Activated CD8-positive, alpha-beta T cell treated with anti-CD3 and anti-CD28 coated beads for 36 hours (primary cell): ENCODE measurements around the gene PCDHA3. TPM values are rescaled to one million over a fixed set of nuclear protein-coding genes. Genes with fewer than 3 reads are reported as not detected.

ENCODE experiments used
- ATAC-seq: fragments of 200-7000 bp; cut with Tn5 transposase; one replicate; pipeline ENCODE4 v1.10.0; 2021; ENCODE audit warnings: mild to moderate bottlenecking, moderate library complexity
- CTCF ChIA-PET: fragments of 350-600 bp; sonication (Branson Sonifier 250); formaldehyde crosslinking; loops from one replicate; lab custom pipeline; 2021; ENCODE audit warnings: antibody characterized with exemption; lab: Charles Lee
- POLR2A ChIA-PET: fragments of 350-600 bp; sonication (Branson Sonifier 250); formaldehyde crosslinking; loops from one replicate; lab custom pipeline; 2021; ENCODE audit warnings: antibody characterized with exemption; lab: Charles Lee
- DNase-seq: peaks from one replicate; pipeline ENCODE4 v3.0.0-alpha.2; 2020
- H3K27ac Mint-ChIP-seq: one replicate; pipeline ENCODE4 v1.8.0; 2021; ENCODE audit warnings: mild to moderate bottlenecking, mixed read lengths
- H3K27me3 Mint-ChIP-seq: one replicate; pipeline ENCODE4 v1.8.0; 2021; ENCODE audit warnings: mixed read lengths
- H3K36me3 Mint-ChIP-seq: one replicate; pipeline ENCODE4 v1.8.0; 2021; ENCODE audit warnings: low read depth, mixed read lengths
- H3K4me1 Mint-ChIP-seq: one replicate; pipeline ENCODE4 v1.8.0; 2021; ENCODE audit warnings: low read depth, mixed read lengths
- H3K4me3 Mint-ChIP-seq: one replicate; pipeline ENCODE4 v1.8.0; 2021; ENCODE audit warnings: mild to moderate bottlenecking, moderate library complexity, mixed read lengths
- H3K9me3 Mint-ChIP-seq: one replicate; pipeline ENCODE4 v1.8.0; 2021; ENCODE audit warnings: mixed read lengths
- intact Hi-C: fragments of 100-400 bp; cut with micrococcal nuclease; formaldehyde crosslinking; loops from one replicate; pipeline ENCODE4 v1.10.0; 2022
- total RNA-seq, 2 experiments: library from RNA; stranded (reverse); gene quantifications; one replicate each; pipeline ENCODE4 v1.2.3, GENCODE V29; 2021
- TF ChIP-seq, protein P1 (sequence below): fragments of 200-600 bp; IDR thresholded peaks from one replicate; pipeline ENCODE4 v1.8.0; 2022; ENCODE audit warnings: antibody characterized with exemption, mild to moderate bottlenecking

Gene PCDHA3
- total RNA-seq = not detected

- ChIA-PET POLR2A (no interaction called here), CTCF (interaction anchor here (1.1 to 1.2 kb wide), 2 partner anchors 8 to 15 kb away, joined by 3 read pairs; partner anchors contain the start of gene PCDHA1)
- Mint-ChIP-seq H3K36me3 (peaks cover 6% of the 10 kb centered on the region), H3K9me3 (peaks cover 21% of the 10 kb centered on the region), H3K27me3 (peaks cover 23% of the 10 kb centered on the region), H3K4me1 (no peaks in the 10 kb centered on the region), H3K4me3 (no peak within 1 kb of the TSS), H3K27ac (no peak within 1 kb of the TSS)
- TF ChIP-seq, protein P1, sequence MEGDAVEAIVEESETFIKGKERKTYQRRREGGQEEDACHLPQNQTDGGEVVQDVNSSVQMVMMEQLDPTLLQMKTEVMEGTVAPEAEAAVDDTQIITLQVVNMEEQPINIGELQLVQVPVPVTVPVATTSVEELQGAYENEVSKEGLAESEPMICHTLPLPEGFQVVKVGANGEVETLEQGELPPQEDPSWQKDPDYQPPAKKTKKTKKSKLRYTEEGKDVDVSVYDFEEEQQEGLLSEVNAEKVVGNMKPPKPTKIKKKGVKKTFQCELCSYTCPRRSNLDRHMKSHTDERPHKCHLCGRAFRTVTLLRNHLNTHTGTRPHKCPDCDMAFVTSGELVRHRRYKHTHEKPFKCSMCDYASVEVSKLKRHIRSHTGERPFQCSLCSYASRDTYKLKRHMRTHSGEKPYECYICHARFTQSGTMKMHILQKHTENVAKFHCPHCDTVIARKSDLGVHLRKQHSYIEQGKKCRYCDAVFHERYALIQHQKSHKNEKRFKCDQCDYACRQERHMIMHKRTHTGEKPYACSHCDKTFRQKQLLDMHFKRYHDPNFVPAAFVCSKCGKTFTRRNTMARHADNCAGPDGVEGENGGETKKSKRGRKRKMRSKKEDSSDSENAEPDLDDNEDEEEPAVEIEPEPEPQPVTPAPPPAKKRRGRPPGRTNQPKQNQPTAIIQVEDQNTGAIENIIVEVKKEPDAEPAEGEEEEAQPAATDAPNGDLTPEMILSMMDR = no peak
- DNase-seq = peak; percentile 9
- no peak for ATAC-seq
- intact Hi-C loops = no loop called here
Measured at GRCh38 chr5:140800816-140801493, at the start of gene PCDHA3. PCDHA3 (plus strand) TSS chr5:140801057.

GRCh38 chr5:140753561-140753960 lies 47.3 kb upstream of the PCDHA3 start:
- Mint-ChIP-seq H3K27ac (no peak overlapping the region), H3K4me3 (no peak overlapping the region), H3K4me1 (no peaks in the 10 kb centered on the region), H3K9me3 (peaks cover 58% of the 10 kb centered on the region), H3K27me3 (no peaks in the 10 kb centered on the region), H3K36me3 (peaks cover 10% of the 10 kb centered on the region)
- ATAC-seq (no peak), DNase-seq (no peak)
- POLR2A ChIA-PET = no interaction called here
- TF ChIP-seq, protein P1 = no peak
- intact Hi-C loops = no loop called here
- CTCF ChIA-PET = no interaction called here

DNA sequence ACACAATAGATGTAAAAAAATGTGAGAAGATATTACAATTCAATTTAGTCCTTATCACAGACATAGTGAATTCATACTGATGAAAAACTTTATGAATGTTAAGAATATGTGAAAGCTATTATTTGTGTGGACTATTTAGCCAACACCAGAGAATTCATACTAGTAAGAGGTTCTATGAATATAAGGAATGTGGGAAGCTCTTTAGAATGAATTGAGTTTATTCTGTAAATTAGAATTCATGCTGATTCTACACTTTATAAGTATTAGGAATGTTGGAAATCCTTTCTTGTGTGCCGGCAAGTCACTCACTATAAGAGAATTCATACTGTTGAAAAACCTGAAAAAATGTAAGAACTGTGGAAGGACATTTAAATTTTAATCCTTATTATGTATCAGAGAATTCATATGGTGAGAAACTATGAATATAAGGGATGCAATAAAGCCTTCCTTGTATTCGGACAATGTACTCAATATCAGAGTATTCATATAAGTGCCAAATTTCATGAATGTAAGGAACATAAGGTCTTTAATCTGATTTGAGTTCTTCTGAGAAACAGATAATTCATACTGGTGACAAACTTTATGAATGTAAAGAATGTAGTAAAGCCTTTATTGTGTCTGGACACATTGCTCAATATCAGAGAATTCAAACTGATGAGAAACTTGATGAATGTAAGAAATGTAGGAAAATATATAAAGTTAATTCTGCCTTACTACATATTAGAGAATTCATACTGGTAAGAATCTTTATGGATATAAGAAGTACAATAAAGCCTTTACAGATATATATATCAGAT lies 36.5 kb upstream of the PCDHA3 start:
- Mint-ChIP-seq H3K27me3 (no peaks in the 10 kb centered on the region), H3K4me1 (no peaks in the 10 kb centered on the region), H3K9me3 (peaks cover 55% of the 10 kb centered on the region), H3K4me3 (no peak overlapping the region), H3K36me3 (peaks cover 27% of the 10 kb centered on the region), H3K27ac (no peak overlapping the region)
- POLR2A ChIA-PET = no interaction called here
- ATAC-seq (no peak), DNase-seq (no peak)
- TF ChIP-seq, protein P1 = no peak
- intact Hi-C loops = no loop called here
- CTCF ChIA-PET = no interaction called here

DNA sequence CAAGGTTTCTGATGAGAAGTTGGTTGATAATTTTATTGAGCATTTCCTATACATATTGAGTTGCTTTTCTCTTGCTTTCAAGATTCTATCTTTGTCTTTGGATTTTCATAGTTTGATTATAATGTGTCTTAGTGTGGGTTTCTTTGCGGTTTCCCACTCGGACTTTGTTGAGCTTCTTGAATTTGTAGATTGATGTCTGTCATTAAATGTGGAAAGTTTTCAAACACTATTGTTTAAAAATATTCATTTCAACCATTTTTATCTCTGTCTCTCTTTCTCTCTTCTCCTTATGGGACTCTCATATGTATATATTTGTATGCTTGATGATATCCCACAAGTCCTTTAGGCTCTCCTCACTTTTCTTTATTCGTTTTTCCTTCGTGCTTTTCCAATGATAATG lies 33.4 kb upstream of the PCDHA3 start:
- ChIA-PET POLR2A (no interaction called here), CTCF (no interaction called here)
- Mint-ChIP-seq H3K4me1 (no peaks in the 10 kb centered on the region), H3K4me3 (no peak overlapping the region), H3K36me3 (peaks cover 17% of the 10 kb centered on the region), H3K27ac (no peak overlapping the region), H3K27me3 (no peaks in the 10 kb centered on the region), H3K9me3 (peaks cover 53% of the 10 kb centered on the region)
- ATAC-seq = no peak
- no peak for DNase-seq
- TF ChIP-seq, protein P1 = no peak
- intact Hi-C loops = no loop called here

DNA sequence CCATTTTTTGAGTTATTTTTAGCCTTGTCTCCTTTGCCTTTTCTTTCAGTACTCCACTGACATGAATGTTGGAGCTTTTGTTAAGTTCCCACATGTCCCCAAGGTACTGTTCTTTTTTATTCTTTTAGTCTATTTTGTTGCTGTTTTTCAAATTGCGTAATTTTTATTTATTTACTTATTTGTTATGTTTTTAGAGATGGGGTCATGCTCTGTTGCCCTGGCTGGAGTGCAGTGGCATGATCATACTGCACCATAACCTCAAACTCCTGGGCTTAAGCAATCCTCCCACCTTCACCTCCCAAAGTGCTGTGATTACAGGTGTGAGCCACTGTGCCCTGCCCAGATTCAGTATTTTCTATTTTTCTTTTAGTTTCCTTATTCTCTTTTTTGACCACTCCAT lies 20.3 kb upstream of the PCDHA3 start:
- Mint-ChIP-seq H3K27me3 (peaks cover 5% of the 10 kb centered on the region), H3K4me1 (no peaks in the 10 kb centered on the region), H3K4me3 (no peak overlapping the region), H3K27ac (no peak overlapping the region), H3K36me3 (peaks cover 15% of the 10 kb centered on the region), H3K9me3 (peaks cover 43% of the 10 kb centered on the region)
- ATAC-seq (no peak), DNase-seq (no peak)
- POLR2A ChIA-PET = no interaction called here
- TF ChIP-seq, protein P1 = no peak
- CTCF ChIA-PET = no interaction called here
- intact Hi-C loops = no loop called here
